OCI-LY7 (cell line): ENCODE measurements around the gene ENPP7.

Experiments
- EZH2phosphoT487 ChIP-seq: fragments of 200-600 bp; sonication (generic); IDR thresholded peaks from 2 replicates; pipeline ENCODE4 v1.6.1; 2018; ENCODE audit warnings: low read depth, borderline replicate concordance, mild to moderate bottlenecking, mixed run types, antibody characterized with exemption, low read length, moderate library complexity, mixed read lengths
- TF ChIP-seq, protein P1 (sequence below): fragments of 200-600 bp; sonication (generic); conservative IDR thresholded peaks from 2 replicates; pipeline ENCODE4 v1.5.1; 2014; ENCODE audit warnings: mild to moderate bottlenecking, antibody characterized with exemption, low read length, moderate library complexity, mixed read lengths

DNA sequence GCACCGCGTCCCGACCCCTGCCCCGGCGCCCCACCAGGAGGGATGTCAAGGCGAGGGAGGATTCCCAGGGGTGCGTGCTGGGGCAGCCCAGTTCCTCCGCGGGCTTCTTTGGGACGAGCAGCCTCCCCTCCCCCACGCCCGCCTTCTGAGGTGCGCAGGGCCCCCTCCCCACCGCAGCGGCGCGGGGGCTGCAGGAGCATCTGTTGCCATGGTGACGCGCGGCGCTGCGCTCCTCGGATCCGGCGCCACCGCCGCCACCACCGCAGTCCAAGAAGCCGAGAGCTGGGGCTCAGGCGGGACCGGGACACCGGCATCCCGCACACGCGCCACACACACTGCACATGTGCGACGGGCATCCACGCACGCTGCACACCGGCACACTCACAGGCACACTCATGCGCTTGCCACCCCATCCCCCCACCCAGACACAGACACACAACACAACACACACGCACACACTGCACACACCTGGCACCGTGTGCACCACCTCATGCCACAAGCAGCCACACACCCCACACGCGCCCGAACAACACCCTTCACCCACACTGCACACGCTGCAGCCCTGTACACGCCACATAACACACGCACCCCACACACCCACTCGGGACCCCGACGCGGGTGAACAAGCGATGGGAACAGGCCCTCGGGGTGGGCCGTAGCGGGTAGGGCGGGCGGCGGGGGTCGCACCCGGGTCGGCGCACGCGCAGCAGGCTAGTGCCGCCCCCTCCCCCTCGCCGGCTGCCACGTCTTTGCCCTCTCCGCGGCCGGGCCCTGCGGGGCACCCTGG lies 17.0 kb downstream of the ENPP7 start:
- TF ChIP-seq, protein P1, sequence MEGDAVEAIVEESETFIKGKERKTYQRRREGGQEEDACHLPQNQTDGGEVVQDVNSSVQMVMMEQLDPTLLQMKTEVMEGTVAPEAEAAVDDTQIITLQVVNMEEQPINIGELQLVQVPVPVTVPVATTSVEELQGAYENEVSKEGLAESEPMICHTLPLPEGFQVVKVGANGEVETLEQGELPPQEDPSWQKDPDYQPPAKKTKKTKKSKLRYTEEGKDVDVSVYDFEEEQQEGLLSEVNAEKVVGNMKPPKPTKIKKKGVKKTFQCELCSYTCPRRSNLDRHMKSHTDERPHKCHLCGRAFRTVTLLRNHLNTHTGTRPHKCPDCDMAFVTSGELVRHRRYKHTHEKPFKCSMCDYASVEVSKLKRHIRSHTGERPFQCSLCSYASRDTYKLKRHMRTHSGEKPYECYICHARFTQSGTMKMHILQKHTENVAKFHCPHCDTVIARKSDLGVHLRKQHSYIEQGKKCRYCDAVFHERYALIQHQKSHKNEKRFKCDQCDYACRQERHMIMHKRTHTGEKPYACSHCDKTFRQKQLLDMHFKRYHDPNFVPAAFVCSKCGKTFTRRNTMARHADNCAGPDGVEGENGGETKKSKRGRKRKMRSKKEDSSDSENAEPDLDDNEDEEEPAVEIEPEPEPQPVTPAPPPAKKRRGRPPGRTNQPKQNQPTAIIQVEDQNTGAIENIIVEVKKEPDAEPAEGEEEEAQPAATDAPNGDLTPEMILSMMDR = no peak
- TF ChIP-seq EZH2phosphoT487 = no peak
